Measurements from ENCODE around the gene ATP2A3. TPM values are rescaled to one million over a fixed set of nuclear protein-coding genes. Genes with fewer than 3 reads are reported as not detected.

The ATP2A3 gene
- 100 to 1,000 TPM; 289 to 297 TPM for total RNA-seq

GRCh38 chr17:3964203-3965117 lies at the start of gene ATP2A3:
TSS of gene ATP2A3 (minus strand) at chr17:3964437. CDS start at chr17:3964291, 146 bp downstream.
- H3K4me3 Mint-ChIP-seq: peak within 1 kb of the TSS; percentile 98
- H3K36me3 Mint-ChIP-seq: peaks cover 17% of the 10 kb centered on the region
- POLR2A ChIA-PET: interaction anchor here (0.6 to 4.3 kb wide), 19 partner anchors 8 to 179 kb away, joined by 3 to 28 read pairs (median 4); partner anchors contain the start of genes CAMKK1, CYB5D2, P2RX1 and ZZEF1
- H3K27ac Mint-ChIP-seq: peak within 1 kb of the TSS; percentile 93
- ATAC-seq (ENCODE audit: low read depth) (peak; percentile 62), DNase-seq (peak; percentile 86)
- H3K4me1 Mint-ChIP-seq: peaks cover 44% of the 10 kb centered on the region
- H3K27me3 Mint-ChIP-seq: peaks cover 4% of the 10 kb centered on the region
- no peaks in the 10 kb centered on the region for H3K9me3 Mint-ChIP-seq

- H3K4me1 Mint-ChIP-seq: no peaks in the 10 kb centered on the region
- no peak overlapping the region for H3K27ac Mint-ChIP-seq
- DNase-seq (no peak), ATAC-seq (ENCODE audit: low read depth) (no peak)
- no peaks in the 10 kb centered on the region for H3K9me3 Mint-ChIP-seq
- H3K4me3 Mint-ChIP-seq: no peak overlapping the region
- H3K36me3 Mint-ChIP-seq: peaks cover 17% of the 10 kb centered on the region
- H3K27me3 Mint-ChIP-seq: no peaks in the 10 kb centered on the region
- POLR2A ChIA-PET: no interaction called here
Observed at GRCh38 chr17:4010754-4011153, 46.5 kb upstream of the ATP2A3 start.

- Mint-ChIP-seq H3K27me3 (no peaks in the 10 kb centered on the region), H3K36me3 (peaks cover 17% of the 10 kb centered on the region), H3K9me3 (no peaks in the 10 kb centered on the region), H3K4me3 (no peak overlapping the region), H3K27ac (no peak overlapping the region), H3K4me1 (peaks cover 5% of the 10 kb centered on the region)
- DNase-seq (no peak), ATAC-seq (ENCODE audit: low read depth) (no peak)
- POLR2A ChIA-PET: no interaction called here
Observed at GRCh38 chr17:4009186-4009785, 45.0 kb upstream of the ATP2A3 start.

GRCh38 chr17:4008441-4009185 lies 44.4 kb upstream of the ATP2A3 start:
- Mint-ChIP-seq H3K9me3 (no peaks in the 10 kb centered on the region), H3K4me1 (peaks cover 5% of the 10 kb centered on the region), H3K36me3 (peaks cover 13% of the 10 kb centered on the region), H3K27me3 (no peaks in the 10 kb centered on the region), H3K4me3 (no peak overlapping the region), H3K27ac (no peak overlapping the region)
- ATAC-seq (ENCODE audit: low read depth) (no peak), DNase-seq (no peak)
- POLR2A ChIA-PET: no interaction called here

GRCh38 chr17:4008082-4008435 lies 43.8 kb upstream of the ATP2A3 start:
- Mint-ChIP-seq H3K4me1 (peaks cover 5% of the 10 kb centered on the region), H3K27ac (no peak overlapping the region), H3K9me3 (no peaks in the 10 kb centered on the region), H3K27me3 (no peaks in the 10 kb centered on the region), H3K36me3 (peaks cover 12% of the 10 kb centered on the region), H3K4me3 (no peak overlapping the region)
- no peak for ATAC-seq (ENCODE audit: low read depth)
- DNase-seq: no peak
- POLR2A ChIA-PET: no interaction called here

- POLR2A ChIA-PET: no interaction called here
- peaks cover 11% of the 10 kb centered on the region for H3K36me3 Mint-ChIP-seq
- DNase-seq: no peak
- H3K27me3 Mint-ChIP-seq: no peaks in the 10 kb centered on the region
- peaks cover 5% of the 10 kb centered on the region for H3K4me1 Mint-ChIP-seq
- no peak for ATAC-seq (ENCODE audit: low read depth)
- H3K4me3 Mint-ChIP-seq: no peak overlapping the region
- no peaks in the 10 kb centered on the region for H3K9me3 Mint-ChIP-seq
- H3K27ac Mint-ChIP-seq: no peak overlapping the region
Observed at GRCh38 chr17:4007346-4008081, 43.3 kb upstream of the ATP2A3 start.

- Mint-ChIP-seq H3K27ac (no peak overlapping the region), H3K36me3 (peaks cover 8% of the 10 kb centered on the region), H3K9me3 (no peaks in the 10 kb centered on the region), H3K4me1 (peaks cover 5% of the 10 kb centered on the region), H3K27me3 (no peaks in the 10 kb centered on the region), H3K4me3 (no peak overlapping the region)
- POLR2A ChIA-PET: no interaction called here
- ATAC-seq (ENCODE audit: low read depth) (no peak), DNase-seq (no peak)
Observed at GRCh38 chr17:4006745-4007211, 42.5 kb upstream of the ATP2A3 start.

GRCh38 chr17:4006165-4006589 lies 41.9 kb upstream of the ATP2A3 start:
- Mint-ChIP-seq H3K27ac (no peak overlapping the region), H3K27me3 (no peaks in the 10 kb centered on the region), H3K4me3 (no peak overlapping the region), H3K36me3 (peaks cover 8% of the 10 kb centered on the region), H3K9me3 (no peaks in the 10 kb centered on the region), H3K4me1 (peaks cover 5% of the 10 kb centered on the region)
- no peak for DNase-seq
- POLR2A ChIA-PET: interaction anchor here (1.0 kb wide), 1 partner anchor 93 kb away, joined by 3 read pairs; no protein-coding TSS in a partner anchor
- no peak for ATAC-seq (ENCODE audit: low read depth)

GRCh38 chr17:4005296-4006164 lies 41.3 kb upstream of the ATP2A3 start:
- DNase-seq: no peak
- ATAC-seq (ENCODE audit: low read depth): no peak
- Mint-ChIP-seq H3K9me3 (no peaks in the 10 kb centered on the region), H3K4me1 (peaks cover 5% of the 10 kb centered on the region), H3K4me3 (no peak overlapping the region), H3K27me3 (no peaks in the 10 kb centered on the region), H3K27ac (no peak overlapping the region), H3K36me3 (peaks cover 8% of the 10 kb centered on the region)
- POLR2A ChIA-PET: interaction anchor here (1.0 kb wide), 1 partner anchor 93 kb away, joined by 3 read pairs; no protein-coding TSS in a partner anchor

- no peak overlapping the region for H3K27ac Mint-ChIP-seq
- H3K4me1 Mint-ChIP-seq: peaks cover 5% of the 10 kb centered on the region
- H3K27me3 Mint-ChIP-seq: no peaks in the 10 kb centered on the region
- no peak overlapping the region for H3K4me3 Mint-ChIP-seq
- POLR2A ChIA-PET: interaction anchor here (0.7 to 1.0 kb wide), 2 partner anchors 88 to 91 kb away, joined by 3 to 5 read pairs; partner anchors contain the start of gene P2RX1
- H3K36me3 Mint-ChIP-seq: peaks cover 7% of the 10 kb centered on the region
- DNase-seq: peak; percentile 85
- ATAC-seq (ENCODE audit: low read depth): peak; percentile 75
- no peaks in the 10 kb centered on the region for H3K9me3 Mint-ChIP-seq
Observed at GRCh38 chr17:4004517-4005295, 40.5 kb upstream of the ATP2A3 start.

All from activated naive CD8-positive, alpha-beta T cell treated with anti-CD3 and anti-CD28 coated beads, Interleukin-2, amount 10 ng/mL, durations not matched to agents 7 days and 5 days (primary cell).